Esophagus muscularis mucosa (tissue), 4 donors: Measurements from ENCODE around the gene HCRTR2. TPM values are rescaled to one million over a fixed set of nuclear protein-coding genes. Genes with fewer than 3 reads are reported as not detected.

Experiments used
- DNase-seq: peaks from one replicate; pipeline ENCODE4 v3.0.0-alpha.2; 2017; ENCODE audit errors: extremely low spot score
- H3K27ac ChIP-seq, 4 donors: fragments of 200-600 bp; sonication (generic); replicated peaks in 1 of 4; 1 replicate in 3 of 4; 2 replicates in 1 of 4; pipeline ENCODE4 v1.5.1; 2016 to 2019; ENCODE audit warnings: mild to moderate bottlenecking in 1 of 4
- H3K27me3 ChIP-seq, 4 donors: fragments of 200-600 bp; sonication (generic); one replicate each; pipeline versions ENCODE4 v1.5.1 to v1.6.0; 2016 to 2019
- H3K36me3 ChIP-seq, 4 donors: fragments of 200-600 bp; sonication (generic); one replicate each; pipeline ENCODE4 v1.5.1; 2016 to 2019
- H3K4me1 ChIP-seq, 4 donors: fragments of 200-600 bp; sonication (generic); one replicate each; pipeline ENCODE4 v1.5.1; 2016 to 2019
- H3K4me3 ChIP-seq, 4 donors: fragments of 200-600 bp; sonication (generic); 1 replicate in 2 of 4; 2 replicates in 2 of 4; pipeline ENCODE4 v1.5.1; 2016 to 2019; ENCODE audit warnings: mild to moderate bottlenecking in 4 of 4, moderate library complexity in 1 of 4
- H3K9me3 ChIP-seq, 4 donors: fragments of 200-600 bp; sonication (generic); 1 replicate in 3 of 4; 2 replicates in 1 of 4; pipeline ENCODE4 v1.5.1; 2016 to 2019
- EP300 ChIP-seq: sonication (generic); formaldehyde crosslinking; IDR thresholded peaks from one replicate; pipeline ENCODE4 v1.6.1; 2017; ENCODE audit warnings: antibody characterized with exemption
- POLR2A ChIP-seq: fragments of 450-650 bp; IDR thresholded peaks from one replicate; pipeline ENCODE4 v1.6.1; 2017; ENCODE audit warnings: antibody characterized with exemption, moderate library complexity, mild to moderate bottlenecking, low read depth
- POLR2AphosphoS5 ChIP-seq, 2 donors: sonication (generic); formaldehyde crosslinking; IDR thresholded peaks; one replicate each; pipeline ENCODE4 v1.6.1; 2017; ENCODE audit warnings: antibody characterized with exemption in 2 of 2
- WGBS: methylation state at CpG from one replicate; pipeline ENCODE4 v1.1.5; 2018; 5-methylcytosine and 5-hydroxymethylcytosine counted together
- intact Hi-C: fragments of 100-400 bp; cut with DNase I; formaldehyde crosslinking; loops from one replicate; pipeline ENCODE4 v1.15.1; 2023
- total RNA-seq, 4 donors: library from RNA; depleted of rRNA; stranded (reverse); fragments of >200 nt; gene quantifications; one replicate each; pipeline versions ENCODE4 v1.1.0 to v1.2.1, GENCODE V29; 2016
- TF ChIP-seq, protein P1 (sequence below), 3 experiments: fragments of 200-600 bp in 2 of 3; fragments of 450-650 bp in 1 of 3; sonication (generic) in 2 of 3; IDR thresholded peaks; one replicate each; pipeline ENCODE4 v1.5.1; 2017 to 2019; ENCODE audit warnings: antibody characterized with exemption in 3 of 3, mild to moderate bottlenecking in 2 of 3, moderate library complexity in 1 of 3

Gene HCRTR2
- total RNA-seq, 4 donors from 2014 or later = not detected

GRCh38 chr6:55319961-55320695 is 145.8 kb downstream of the HCRTR2 start:
- intact Hi-C loops = no loop called here
- no peak overlapping the region for H3K27ac ChIP-seq
- no peaks in the 10 kb centered on the region for H3K4me1 ChIP-seq
- peaks cover 0 to 4% (median 2%) of the 10 kb centered on the region in 4 donors for H3K9me3 ChIP-seq
- no peaks in the 10 kb centered on the region for H3K36me3 ChIP-seq
- TF ChIP-seq POLR2A = no peak
- TF ChIP-seq EP300 = no peak
- no peak for TF ChIP-seq POLR2AphosphoS5 (IDR thresholded peaks at IDR 0.05)
- TF ChIP-seq, protein P1, sequence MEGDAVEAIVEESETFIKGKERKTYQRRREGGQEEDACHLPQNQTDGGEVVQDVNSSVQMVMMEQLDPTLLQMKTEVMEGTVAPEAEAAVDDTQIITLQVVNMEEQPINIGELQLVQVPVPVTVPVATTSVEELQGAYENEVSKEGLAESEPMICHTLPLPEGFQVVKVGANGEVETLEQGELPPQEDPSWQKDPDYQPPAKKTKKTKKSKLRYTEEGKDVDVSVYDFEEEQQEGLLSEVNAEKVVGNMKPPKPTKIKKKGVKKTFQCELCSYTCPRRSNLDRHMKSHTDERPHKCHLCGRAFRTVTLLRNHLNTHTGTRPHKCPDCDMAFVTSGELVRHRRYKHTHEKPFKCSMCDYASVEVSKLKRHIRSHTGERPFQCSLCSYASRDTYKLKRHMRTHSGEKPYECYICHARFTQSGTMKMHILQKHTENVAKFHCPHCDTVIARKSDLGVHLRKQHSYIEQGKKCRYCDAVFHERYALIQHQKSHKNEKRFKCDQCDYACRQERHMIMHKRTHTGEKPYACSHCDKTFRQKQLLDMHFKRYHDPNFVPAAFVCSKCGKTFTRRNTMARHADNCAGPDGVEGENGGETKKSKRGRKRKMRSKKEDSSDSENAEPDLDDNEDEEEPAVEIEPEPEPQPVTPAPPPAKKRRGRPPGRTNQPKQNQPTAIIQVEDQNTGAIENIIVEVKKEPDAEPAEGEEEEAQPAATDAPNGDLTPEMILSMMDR (IDR thresholded peaks at IDR 0.05) = no peak
- no peaks in the 10 kb centered on the region for H3K27me3 ChIP-seq
- H3K4me3 ChIP-seq = no peak overlapping the region
- no peak for DNase-seq

DNA sequence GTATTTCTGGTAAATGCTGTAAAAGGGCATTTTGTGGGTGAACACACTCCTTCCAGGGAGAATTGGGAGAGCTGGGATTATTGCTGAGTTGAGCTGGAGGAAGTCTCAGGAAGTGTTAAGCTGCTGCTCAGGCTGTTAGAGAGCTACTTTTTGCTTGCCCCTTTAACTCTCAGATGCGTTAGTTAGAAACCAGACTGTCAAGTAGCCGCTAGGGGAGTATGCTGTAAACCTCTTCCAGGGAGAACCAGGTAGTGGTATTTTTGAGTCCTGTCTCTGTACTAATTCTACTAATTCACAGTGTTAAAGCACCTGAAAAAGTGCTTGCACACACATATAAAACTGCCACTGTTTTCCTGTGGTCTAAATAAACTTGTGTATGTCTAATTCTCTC is 146.4 kb downstream of the HCRTR2 start:
- intact Hi-C loops = no loop called here
- WGBS = 63% methylated on average over 2 of the region's 2 CpGs
- no peaks in the 10 kb centered on the region for H3K4me1 ChIP-seq
- TF ChIP-seq POLR2AphosphoS5 (IDR thresholded peaks at IDR 0.05) (no peak), POLR2A (no peak), EP300 (no peak)
- TF ChIP-seq, protein P1 (IDR thresholded peaks at IDR 0.05) = no peak
- no peaks in the 10 kb centered on the region for H3K36me3 ChIP-seq
- H3K27me3 ChIP-seq = no peaks in the 10 kb centered on the region
- H3K9me3 ChIP-seq = peaks cover 0 to 4% (median 2%) of the 10 kb centered on the region in 4 donors
- DNase-seq = no peak
- H3K27ac ChIP-seq = no peak overlapping the region
- H3K4me3 ChIP-seq = no peak overlapping the region

GRCh38 chr6:55327169-55327568 is 152.9 kb downstream of the HCRTR2 start, which contains the start of gene GFRAL:
TSS of gene GFRAL (plus strand) at chr6:55327469. CDS start at chr6:55327555, 86 bp downstream.
- Histone ChIP-seq H3K36me3 (no peaks in the 10 kb centered on the region), H3K27ac (no peak within 1 kb of the TSS), H3K27me3 (no peaks in the 10 kb centered on the region), H3K4me1 (no peaks in the 10 kb centered on the region), H3K9me3 (no peaks in the 10 kb centered on the region), H3K4me3 (no peak within 1 kb of the TSS)
- WGBS = 72% methylated on average over 5 of the region's 5 CpGs
- no peak for DNase-seq
- TF ChIP-seq EP300 (no peak), POLR2AphosphoS5 (IDR thresholded peaks at IDR 0.05) (no peak), POLR2A (no peak)
- TF ChIP-seq, protein P1 (IDR thresholded peaks at IDR 0.05) = no peak
- intact Hi-C loops = no loop called here

Other genes starting within 250 kb of the HCRTR2 start
- gene GFRAL, start 153.0 kb downstream of the HCRTR2 start, total RNA-seq = not detected